GM18858 (cell line): Measurements from ENCODE around the gene ZBTB17.

ENCODE experiments used
- ATAC-seq: cut with Tn5 transposase; IDR thresholded peaks from one replicate; pipeline ENCODE4 v1.9.1; 2021; ENCODE audit not compliant: unreplicated experiment

Gene ZBTB17

GRCh38 chr1:15948091-15948591, 27.8 kb downstream of the ZBTB17 start:
- ATAC-seq = no peak

DNA sequence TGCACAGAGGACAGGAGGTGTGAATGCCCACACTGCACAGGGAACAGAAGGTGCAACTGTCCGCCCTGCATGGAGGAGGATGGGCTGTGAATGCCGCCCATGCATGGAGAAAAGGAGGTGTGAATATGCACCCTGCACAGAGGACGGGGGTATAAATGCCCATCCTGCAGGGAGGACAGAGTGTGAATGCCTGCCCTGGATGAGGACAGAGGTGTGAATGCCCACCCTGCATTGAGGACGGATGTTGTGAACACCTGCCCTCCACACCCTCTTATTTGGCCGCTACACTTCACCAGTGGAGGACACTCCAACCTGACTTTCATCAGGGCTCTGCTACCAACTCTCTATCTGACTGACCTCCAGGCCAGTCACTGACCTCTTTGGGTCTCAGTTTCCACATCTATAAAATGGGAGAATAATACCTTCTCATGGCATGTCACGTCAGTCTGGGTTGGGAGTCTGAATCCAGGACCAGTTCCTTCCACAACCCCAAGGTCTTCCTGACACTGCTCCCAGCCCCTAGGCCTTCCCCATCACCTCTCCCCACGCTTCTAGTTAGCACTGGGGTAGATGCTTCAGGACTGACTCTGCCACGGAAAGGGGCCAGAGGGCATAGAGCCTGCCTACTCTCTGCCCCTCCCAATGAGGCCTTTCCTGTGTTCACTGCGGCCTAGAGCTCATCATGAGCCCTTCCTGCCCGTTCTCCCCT, 28.4 kb downstream of the ZBTB17 start:
- ATAC-seq = no peak

DNA sequence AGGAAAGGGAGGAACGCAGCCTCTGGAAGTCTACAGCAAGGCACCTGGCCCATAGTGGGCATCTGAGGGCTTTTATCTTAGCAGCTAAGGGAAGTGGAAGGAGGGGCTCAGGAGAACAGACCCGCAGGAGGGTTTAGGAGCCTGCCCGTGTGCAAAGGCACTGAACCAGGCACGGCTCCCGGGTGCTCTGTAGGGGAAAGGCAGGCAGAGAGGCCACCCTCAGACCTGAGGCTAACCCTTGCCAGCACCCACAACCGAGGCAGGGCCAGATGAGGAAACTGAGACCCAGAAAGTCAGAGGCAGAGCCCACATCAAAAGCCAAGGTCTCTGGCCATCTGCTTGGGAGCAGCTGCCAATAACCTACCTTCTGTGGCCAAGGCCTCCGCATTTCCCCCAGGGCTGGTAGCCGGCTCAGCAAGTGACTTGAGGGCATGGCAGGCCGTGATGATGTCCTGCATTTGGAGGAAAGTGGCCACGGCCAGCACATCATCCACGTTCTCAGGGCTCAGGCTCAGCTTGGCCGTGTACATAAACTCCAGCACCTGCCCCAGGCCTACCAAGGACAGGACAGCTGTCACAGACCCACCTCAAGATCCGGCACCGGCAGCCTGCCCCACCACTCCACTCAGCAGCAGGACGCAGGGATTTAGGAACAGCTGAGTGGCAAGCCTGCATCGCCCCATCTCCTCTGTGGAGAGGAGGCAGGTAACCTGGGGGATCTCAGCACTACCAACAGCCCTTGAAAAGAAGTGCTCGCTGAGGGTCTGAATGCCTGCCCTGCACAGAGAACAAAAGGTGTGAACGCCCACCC, 29.1 kb downstream of the ZBTB17 start:
- ATAC-seq = no peak

DNA sequence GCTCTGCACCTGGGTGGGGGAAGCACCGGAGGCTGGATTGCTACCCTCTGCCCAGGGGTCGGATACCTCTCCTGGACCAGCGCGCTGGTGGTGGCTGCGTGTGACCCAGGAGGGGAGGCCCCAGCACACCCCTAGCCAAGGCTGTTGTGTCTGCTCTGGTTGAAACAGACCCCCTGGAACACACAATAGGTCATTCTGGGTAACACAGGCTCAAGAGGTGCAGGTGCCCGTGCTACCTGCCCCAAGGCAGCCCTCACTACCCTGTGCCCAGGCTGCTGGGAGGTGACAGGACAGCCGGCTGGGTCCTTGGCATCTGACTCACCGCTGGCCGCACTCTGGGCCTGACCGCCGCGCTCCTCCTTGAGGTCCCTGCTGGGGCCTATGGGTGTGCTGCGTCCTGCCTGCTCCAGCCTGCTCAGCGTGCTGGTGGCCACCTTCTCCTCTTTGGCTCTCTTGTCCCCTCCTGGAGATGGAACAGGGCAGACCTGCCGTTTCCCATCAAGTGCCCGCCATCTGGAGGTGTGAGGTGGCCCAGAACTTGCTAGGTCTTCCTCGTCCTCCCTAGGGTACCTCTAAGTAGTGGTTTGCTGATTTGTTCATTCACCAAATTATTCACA, 30.0 kb downstream of the ZBTB17 start:
- no peak for ATAC-seq

DNA sequence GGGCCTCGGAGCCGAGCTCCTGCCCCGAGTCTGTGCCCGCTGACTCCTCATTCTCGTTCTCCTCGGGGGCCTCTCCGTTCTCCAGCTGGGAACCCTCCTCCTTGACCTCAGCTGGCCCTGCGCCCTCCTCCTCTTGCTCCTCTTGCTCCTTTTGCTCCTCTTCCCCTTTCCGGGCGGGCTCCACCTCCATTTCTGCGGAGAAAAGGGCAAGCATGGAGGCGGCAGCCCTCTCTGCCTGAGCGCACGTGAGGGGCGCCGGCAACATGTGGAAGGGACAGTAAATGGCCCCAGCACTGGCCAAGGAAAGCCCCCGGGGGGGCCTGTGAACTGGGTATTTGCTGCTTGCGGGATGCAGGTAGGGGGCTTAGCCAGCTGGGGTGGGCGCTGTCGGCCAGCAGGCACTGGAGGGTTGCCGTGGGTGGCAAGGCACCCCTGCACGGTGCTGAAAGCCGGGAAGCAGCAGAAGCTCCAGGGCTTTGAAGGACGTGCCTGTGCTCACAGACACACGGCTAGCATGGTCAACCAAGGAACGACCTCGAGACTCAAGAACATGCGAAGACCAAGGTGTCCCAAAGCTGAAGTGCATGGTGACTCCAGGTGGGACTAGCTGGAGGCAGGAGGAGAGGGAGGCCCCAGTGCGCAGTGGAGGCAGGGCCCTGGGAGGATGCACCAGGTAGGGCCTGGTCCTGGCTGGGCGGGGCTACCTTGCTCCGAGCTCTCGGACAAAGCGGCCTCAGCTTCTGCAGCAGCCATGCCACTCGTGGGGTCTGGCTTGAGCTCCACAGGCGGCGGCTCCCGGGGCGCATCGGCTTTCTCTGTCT, 30.7 kb downstream of the ZBTB17 start:
- no peak for ATAC-seq

DNA sequence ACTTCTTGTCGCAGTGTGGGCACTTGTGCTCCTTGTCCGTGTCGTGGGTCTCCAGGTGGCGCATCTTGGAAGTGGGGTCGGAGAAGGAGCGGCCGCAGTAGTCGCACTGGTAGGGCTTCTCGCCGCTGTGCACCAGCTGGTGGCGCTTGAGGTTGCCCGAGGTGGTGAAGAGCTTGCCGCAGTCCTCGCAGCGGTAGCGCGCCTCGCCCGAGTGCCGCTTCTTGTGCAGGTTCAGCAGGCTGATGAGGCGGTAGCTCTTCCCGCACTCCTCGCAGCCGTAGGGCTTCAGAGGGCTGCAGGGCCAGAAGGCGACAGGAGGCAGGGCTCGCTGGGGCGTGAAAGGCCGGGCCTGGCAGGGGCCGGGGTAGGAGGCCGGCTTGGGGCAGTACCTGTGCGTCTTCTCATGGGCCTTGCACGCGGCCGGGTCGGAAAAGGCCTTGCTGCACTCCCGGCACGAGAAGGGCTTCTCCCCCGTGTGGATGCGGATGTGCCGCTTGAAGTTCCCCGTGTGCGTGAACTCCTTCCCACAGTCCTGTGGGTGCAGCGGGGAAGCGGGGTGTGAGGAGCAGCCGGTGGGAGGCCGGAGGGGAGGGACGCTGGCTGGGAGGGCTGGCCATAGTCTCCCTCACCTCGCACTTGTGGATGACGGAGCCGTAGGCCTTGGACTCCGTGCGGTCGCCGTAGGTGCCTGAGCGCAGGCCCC, 31.4 kb downstream of the ZBTB17 start:
- ATAC-seq = no peak

GRCh38 chr1:15943992-15944307, 32.0 kb downstream of the ZBTB17 start:
- ATAC-seq = no peak

GRCh38 chr1:15943328-15943991, 32.4 kb downstream of the ZBTB17 start:
- ATAC-seq = no peak

DNA sequence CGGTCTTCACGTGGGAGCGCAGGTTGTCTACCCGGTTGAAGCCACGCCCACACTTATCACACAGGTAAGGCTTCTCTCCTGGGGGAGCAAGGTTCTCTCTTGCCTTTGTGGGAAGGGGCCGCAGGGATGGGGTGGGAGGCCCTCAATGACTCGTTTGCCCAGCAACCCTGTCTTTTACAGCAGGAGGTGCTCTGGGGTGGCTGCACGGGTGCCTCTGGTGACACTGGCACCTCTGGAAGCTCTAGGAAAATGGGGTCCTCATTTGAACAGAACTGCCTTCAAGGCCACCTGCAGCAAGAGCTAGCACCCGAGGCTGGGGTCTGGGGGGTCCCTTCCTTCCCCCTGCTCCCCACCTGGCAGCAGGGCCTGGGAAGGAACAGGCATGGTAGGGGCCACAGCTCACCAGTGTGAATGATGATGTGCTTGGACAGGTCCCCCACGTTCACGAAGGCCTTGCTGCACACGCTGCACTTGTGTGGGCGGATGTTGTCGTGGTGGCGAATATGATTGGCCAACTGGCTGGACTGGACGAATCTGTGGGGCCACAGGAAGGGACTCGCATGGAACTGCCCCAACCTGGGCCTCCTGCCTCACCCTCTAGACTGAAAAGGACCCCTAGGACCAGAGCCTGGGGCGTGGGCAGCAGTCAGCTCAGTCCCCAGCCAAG, 33.1 kb downstream of the ZBTB17 start:
- ATAC-seq = no peak

- ATAC-seq = no peak
Measured at GRCh38 chr1:15941899-15942660, 33.8 kb downstream of the ZBTB17 start.

DNA sequence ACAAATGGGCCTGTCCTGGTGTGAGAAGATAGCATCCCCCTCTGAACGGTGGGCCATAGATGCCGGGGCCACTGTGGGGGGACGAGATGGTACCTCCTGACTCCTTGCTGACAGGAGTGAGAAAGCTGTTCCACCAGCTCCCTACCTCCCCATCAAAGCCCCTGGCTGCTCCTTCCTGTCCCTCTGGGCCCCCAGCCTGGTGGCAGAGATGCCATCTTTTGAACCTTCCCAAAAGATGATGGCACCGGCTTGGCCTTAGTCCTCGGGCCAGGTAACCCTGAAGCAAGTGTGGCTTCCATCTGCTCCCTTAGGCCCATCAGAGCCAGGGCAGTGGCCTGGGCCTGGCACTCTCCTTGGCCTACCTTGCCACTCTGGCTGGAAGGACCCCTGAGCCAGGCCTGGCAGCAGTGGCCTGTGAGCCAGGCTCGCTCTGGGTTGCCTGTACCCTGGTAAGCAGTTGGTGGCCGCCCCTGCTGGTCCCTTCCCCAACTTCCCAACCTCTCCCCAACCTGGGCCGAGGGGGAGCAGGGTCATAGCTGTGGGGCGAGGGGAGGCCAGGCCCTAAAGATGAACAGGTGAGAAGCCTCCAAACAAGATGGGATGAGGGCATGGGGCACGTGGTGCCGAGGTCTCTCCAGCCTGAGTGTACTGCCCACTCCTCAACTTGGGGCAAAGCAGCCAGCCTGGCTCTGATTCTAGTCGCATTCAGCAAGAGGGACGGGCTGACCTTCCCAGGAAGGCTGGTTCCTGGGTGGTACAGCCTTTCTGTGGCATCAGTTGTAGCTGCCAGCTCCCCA, 34.7 kb downstream of the ZBTB17 start:
- ATAC-seq = no peak

DNA sequence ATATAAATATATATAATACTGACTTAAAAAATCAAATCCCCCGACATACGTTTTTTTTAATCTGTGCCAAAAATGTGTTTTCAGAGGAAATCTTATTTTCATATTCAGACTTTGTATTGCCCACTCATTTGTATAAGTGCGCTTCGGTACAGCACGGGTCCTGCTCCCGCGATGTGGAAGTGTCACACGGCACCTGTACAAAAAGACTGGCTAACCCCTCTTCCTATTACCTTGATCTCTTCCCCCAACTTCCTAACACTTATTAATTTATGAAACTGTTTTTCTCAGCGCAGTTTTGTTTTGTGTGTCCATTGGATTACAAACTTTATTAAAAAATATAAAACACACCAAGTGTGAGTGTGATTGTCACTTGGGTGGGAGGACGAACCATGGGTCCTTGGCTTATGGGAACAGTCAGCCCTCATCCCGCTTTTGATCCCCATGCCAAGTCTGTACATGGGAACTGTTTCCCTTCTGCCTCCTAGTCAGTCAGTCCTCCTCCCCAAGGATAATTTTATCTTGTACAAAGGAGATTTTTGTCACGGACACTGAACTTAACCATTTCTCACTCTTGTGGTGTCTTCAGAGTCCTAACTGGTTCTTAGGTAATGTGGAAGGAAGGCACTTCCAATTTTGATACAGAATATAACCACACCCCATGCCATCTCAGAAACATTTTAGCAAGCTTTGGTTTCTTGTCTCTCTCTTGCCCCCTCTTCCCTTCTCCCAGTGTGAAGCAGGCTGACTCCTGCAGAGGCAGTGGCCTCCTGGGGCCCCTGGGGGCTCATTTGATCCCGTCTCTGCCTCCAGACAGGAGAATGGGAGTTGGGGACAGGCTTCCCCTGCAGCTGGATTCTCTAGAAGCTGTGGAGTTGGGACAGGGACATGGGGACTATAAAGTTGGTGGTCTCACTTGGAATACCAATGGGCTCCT, 35.5 kb downstream of the ZBTB17 start:
- no peak for ATAC-seq

DNA sequence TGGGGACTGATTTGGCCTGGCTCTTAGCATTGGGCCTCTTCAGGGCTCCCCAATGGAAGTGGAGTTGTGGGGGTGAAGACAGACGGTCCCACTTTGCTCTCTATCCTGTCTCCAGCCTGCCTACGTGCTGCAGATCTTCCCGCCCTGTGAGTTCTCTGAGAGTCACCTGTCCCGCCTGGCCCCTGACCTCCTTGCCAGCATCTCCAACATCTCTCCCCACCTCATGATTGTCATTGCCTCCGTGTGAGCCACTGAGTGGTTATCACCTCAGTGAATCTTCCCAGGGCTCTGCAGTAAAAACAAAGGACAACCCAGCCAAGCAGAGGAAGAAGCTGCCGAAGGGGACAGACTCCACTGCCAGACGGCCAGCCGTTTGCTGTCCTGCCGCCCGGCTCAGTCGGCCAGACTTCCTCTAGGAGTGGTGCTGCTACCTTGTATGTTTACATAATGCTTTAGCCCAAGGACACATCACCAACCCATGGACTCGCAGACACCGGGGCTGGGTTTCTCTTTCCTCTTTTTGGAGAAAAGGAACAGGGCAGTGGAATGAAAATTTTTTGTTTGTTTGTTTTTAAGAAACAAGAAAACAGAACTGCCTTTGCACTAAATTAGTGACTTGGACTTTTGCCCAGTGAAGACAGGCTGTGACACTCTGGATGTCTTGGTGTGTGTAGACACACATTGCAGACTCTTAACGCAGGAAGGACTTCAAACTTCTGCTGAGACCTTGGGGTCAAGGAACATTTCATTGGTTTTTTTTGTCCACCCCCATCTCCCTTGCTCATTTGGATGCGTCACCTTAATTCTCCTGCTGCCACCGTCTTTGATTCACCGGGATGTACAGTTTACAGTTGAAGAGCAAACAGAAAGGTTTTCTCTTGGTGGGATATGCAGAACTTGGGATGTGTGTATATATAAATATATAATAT, 36.5 kb downstream of the ZBTB17 start:
- ATAC-seq = no peak

- no peak for ATAC-seq
Measured at GRCh38 chr1:15938628-15939161, 37.2 kb downstream of the ZBTB17 start.

- ATAC-seq = no peak
Measured at GRCh38 chr1:15937706-15938168, 38.2 kb downstream of the ZBTB17 start.
